PC-9 (cell line): Measurements from ENCODE around the gene AKAP13. TPM values are rescaled to one million over a fixed set of nuclear protein-coding genes. Genes with fewer than 3 reads are reported as not detected.

Experiments used
- BruUV-seq: library from RNA; stranded (reverse); fragments of 400-500 nt; replicated peaks from 2 replicates; lab custom pipeline; 2021; lab: Mats Ljungman, UMichigan
- CTCF ChIA-PET: fragments of 300-600 bp; sonication (Branson Sonifier 250); formaldehyde crosslinking; loops from one replicate; lab custom pipeline; 2022; ENCODE audit warnings: antibody characterized with exemption; lab: Charles Lee
- POLR2A ChIA-PET: fragments of 300-600 bp; sonication (Branson Sonifier 250); formaldehyde crosslinking; loops from one replicate; lab custom pipeline; 2022; ENCODE audit warnings: antibody characterized with exemption; ENCODE audit not compliant: unreplicated experiment; lab: Charles Lee
- DNase-seq, 2 experiments: peaks; one replicate each; pipeline versions ENCODE4 v3.0.0 to v3.0.0-alpha.2; 2015 to 2022; ENCODE audit warnings: mixed read lengths in 1 of 2
- H2AFZ ChIP-seq: fragments of 200-600 bp; sonication (generic); 2 replicates; pipeline ENCODE4 v1.8.1; 2017; ENCODE audit warnings: antibody characterized with exemption
- H3F3A ChIP-seq: fragments of 200-600 bp; sonication (generic); 2 replicates; pipeline ENCODE4 v1.8.1; 2017; ENCODE audit warnings: antibody characterized with exemption, mild to moderate bottlenecking, low read depth; ENCODE audit not compliant: insufficient read depth
- H3K27ac ChIP-seq: fragments of 200-600 bp; sonication (generic); 2 replicates; pipeline ENCODE4 v1.6.1; 2016; ENCODE audit warnings: mixed run types
- H3K27me3 ChIP-seq: fragments of 200-600 bp; sonication (generic); 2 replicates; pipeline ENCODE4 v1.6.1; 2016; ENCODE audit warnings: low read depth, mixed run types; ENCODE audit not compliant: insufficient read depth
- H3K36me3 ChIP-seq: fragments of 200-600 bp; sonication (generic); 2 replicates; pipeline ENCODE4 v1.6.1; 2016; ENCODE audit warnings: low read depth, mixed run types
- H3K4me1 ChIP-seq: fragments of 200-600 bp; sonication (generic); replicated peaks from 2 replicates; pipeline ENCODE4 v1.6.1; 2016; ENCODE audit warnings: mixed run types; ENCODE audit not compliant: insufficient read depth
- H3K4me2 ChIP-seq: fragments of 200-600 bp; sonication (generic); 2 replicates; pipeline ENCODE4 v1.6.1; 2017; ENCODE audit warnings: mixed run types
- H3K4me3 ChIP-seq: fragments of 200-600 bp; sonication (generic); 2 replicates; pipeline ENCODE4 v1.6.1; 2016; ENCODE audit warnings: mixed run types
- H3K79me2 ChIP-seq: fragments of 200-600 bp; sonication (generic); 2 replicates; pipeline ENCODE4 v1.6.1; 2017; ENCODE audit warnings: low read depth, mixed run types
- H3K9me2 ChIP-seq: fragments of 200-600 bp; sonication (generic); 2 replicates; pipeline ENCODE4 v1.8.1; 2017; ENCODE audit warnings: mild to moderate bottlenecking; ENCODE audit not compliant: insufficient read depth
- H3K9me3 ChIP-seq: fragments of 200-600 bp; sonication (generic); 2 replicates; pipeline ENCODE4 v1.8.1; 2016; ENCODE audit warnings: low read depth; ENCODE audit not compliant: insufficient read depth
- H4K20me1 ChIP-seq: fragments of 200-600 bp; sonication (generic); 2 replicates; pipeline ENCODE4 v1.8.1; 2017; ENCODE audit not compliant: insufficient read depth
- EZH2 ChIP-seq: fragments of 200-600 bp; sonication (generic); IDR thresholded peaks from 2 replicates; pipeline ENCODE4 v1.8.0; 2017; ENCODE audit warnings: antibody characterized with exemption, low read depth
- intact Hi-C: fragments of 100-400 bp; cut with micrococcal nuclease; formaldehyde crosslinking; loops from one replicate; pipeline ENCODE4 v1.10.0; 2022; ENCODE audit not compliant: unreplicated experiment
- total RNA-seq: library from RNA; stranded (reverse); gene quantifications from 2 replicates; pipeline ENCODE4 v1.2.3, GENCODE V29; 2021
- TF ChIP-seq, protein P1 (sequence below): fragments of 200-600 bp; sonication (generic); conservative IDR thresholded peaks from 2 replicates; pipeline ENCODE4 v1.6.1; 2017; ENCODE audit warnings: mixed run types, antibody characterized with exemption, mild to moderate bottlenecking, moderate library complexity

AKAP13 gene
- total RNA-seq, 1 experiment from 2014 or later = 82.5 TPM

DNA sequence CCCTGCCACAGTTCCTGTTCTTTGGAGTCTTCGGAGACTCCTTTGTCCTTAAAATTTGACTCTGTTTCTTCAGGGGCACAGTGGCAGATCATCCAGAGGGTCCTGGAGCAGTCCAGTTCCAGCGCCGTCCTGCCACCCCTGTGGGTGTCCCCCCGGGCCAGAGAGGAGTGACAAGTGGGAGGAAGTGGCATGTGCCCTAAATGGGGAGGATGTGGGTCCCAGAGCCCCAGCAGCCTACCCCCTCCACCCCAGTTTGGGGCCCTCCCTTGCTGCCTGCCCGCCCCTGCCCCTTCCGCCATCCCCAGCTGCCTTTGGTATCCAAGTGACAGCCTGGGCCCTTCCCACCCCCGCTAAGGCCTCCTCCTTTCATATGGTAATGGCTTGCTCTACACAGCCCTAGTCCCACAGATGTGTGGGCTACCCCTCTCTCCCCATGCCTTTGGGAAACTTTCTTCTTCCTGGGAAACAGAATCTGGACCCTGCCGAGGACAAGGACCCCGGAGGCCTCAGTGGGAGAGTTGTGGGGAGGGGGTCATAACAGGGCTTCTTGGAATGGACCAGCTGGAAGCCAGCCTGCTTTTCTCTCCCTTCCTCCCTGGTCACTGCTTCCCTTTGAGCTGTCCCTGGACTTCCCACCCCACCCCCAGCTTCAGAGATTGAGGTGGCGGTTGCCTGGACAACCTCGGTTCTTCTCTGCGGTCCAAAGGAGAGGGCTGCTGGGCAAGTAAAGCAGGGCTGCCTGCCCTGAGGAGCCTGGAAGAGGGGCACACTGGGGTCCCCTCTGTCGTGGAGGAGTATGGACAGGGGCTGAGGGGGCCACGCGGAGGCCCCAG lies 371.1 kb downstream of the AKAP13 start:
- H3K36me3 ChIP-seq = no peaks in the 10 kb centered on the region
- no peaks in the 10 kb centered on the region for H3F3A ChIP-seq
- no peaks in the 10 kb centered on the region for H3K9me2 ChIP-seq
- intact Hi-C loops = no loop called here
- no peaks in the 10 kb centered on the region for H3K27me3 ChIP-seq
- ChIA-PET CTCF (no interaction called here), POLR2A (no interaction called here)
- DNase-seq = no peak
- BruUV-seq = no TSS peak
- no peak overlapping the region for H3K27ac ChIP-seq
- no peak overlapping the region for H3K4me2 ChIP-seq
- H2AFZ ChIP-seq = no peak overlapping the region
- H3K79me2 ChIP-seq = no peaks in the 10 kb centered on the region
- no peak overlapping the region for H3K4me3 ChIP-seq
- H4K20me1 ChIP-seq = no peaks in the 10 kb centered on the region
- H3K9me3 ChIP-seq = no peaks in the 10 kb centered on the region
- TF ChIP-seq, protein P1, sequence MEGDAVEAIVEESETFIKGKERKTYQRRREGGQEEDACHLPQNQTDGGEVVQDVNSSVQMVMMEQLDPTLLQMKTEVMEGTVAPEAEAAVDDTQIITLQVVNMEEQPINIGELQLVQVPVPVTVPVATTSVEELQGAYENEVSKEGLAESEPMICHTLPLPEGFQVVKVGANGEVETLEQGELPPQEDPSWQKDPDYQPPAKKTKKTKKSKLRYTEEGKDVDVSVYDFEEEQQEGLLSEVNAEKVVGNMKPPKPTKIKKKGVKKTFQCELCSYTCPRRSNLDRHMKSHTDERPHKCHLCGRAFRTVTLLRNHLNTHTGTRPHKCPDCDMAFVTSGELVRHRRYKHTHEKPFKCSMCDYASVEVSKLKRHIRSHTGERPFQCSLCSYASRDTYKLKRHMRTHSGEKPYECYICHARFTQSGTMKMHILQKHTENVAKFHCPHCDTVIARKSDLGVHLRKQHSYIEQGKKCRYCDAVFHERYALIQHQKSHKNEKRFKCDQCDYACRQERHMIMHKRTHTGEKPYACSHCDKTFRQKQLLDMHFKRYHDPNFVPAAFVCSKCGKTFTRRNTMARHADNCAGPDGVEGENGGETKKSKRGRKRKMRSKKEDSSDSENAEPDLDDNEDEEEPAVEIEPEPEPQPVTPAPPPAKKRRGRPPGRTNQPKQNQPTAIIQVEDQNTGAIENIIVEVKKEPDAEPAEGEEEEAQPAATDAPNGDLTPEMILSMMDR = no peak
- TF ChIP-seq EZH2 = no peak
- no peaks in the 10 kb centered on the region for H3K4me1 ChIP-seq

DNA sequence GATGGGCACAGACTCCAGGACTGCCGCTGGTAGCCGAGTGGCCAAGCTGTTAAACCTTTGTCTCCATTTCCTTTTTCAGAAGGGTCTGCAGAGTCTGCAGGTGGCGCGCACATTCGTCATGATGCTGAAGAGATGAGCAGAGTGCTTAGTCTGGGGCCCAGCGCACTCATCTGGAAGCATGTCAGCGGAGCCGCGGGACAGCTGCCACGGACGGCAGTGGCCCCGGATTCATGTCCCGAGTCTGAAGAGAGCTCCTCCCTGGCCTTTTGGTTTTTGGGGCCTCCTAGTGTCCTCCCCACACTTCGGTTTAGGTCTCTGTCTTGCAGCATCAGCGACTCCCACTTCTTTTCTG lies 371.7 kb downstream of the AKAP13 start:
- no peak overlapping the region for H3K4me2 ChIP-seq
- H3K9me2 ChIP-seq = no peaks in the 10 kb centered on the region
- no peak overlapping the region for H2AFZ ChIP-seq
- H3K4me3 ChIP-seq = no peak overlapping the region
- H3K27me3 ChIP-seq = no peaks in the 10 kb centered on the region
- TF ChIP-seq, protein P1 = no peak
- no peak for TF ChIP-seq EZH2
- no peaks in the 10 kb centered on the region for H4K20me1 ChIP-seq
- H3K27ac ChIP-seq = no peak overlapping the region
- H3K9me3 ChIP-seq = no peaks in the 10 kb centered on the region
- intact Hi-C loops = no loop called here
- H3K36me3 ChIP-seq = no peaks in the 10 kb centered on the region
- BruUV-seq = no TSS peak
- no peaks in the 10 kb centered on the region for H3K4me1 ChIP-seq
- POLR2A ChIA-PET = no interaction called here
- CTCF ChIA-PET = interaction anchor here (0.6 kb wide), 1 partner anchor 49 kb away, joined by 3 read pairs; no protein-coding TSS in a partner anchor
- no peak for DNase-seq
- H3F3A ChIP-seq = no peaks in the 10 kb centered on the region
- no peaks in the 10 kb centered on the region for H3K79me2 ChIP-seq

- ChIA-PET POLR2A (no interaction called here), CTCF (interaction anchor here (0.5 to 0.6 kb wide), 2 partner anchors 12 to 49 kb away, joined by 3 read pairs; no protein-coding TSS in a partner anchor)
- H3F3A ChIP-seq = no peaks in the 10 kb centered on the region
- no peaks in the 10 kb centered on the region for H3K79me2 ChIP-seq
- TF ChIP-seq EZH2 = no peak
- TF ChIP-seq, protein P1 = no peak
- H3K4me1 ChIP-seq = no peaks in the 10 kb centered on the region
- peak in 1 of 2 experiments; percentile 48 for DNase-seq
- no peaks in the 10 kb centered on the region for H3K27me3 ChIP-seq
- H3K9me2 ChIP-seq = no peaks in the 10 kb centered on the region
- no peaks in the 10 kb centered on the region for H3K36me3 ChIP-seq
- no peaks in the 10 kb centered on the region for H4K20me1 ChIP-seq
- BruUV-seq = no TSS peak
- no peak overlapping the region for H3K4me2 ChIP-seq
- no peak overlapping the region for H3K4me3 ChIP-seq
- H2AFZ ChIP-seq = no peak overlapping the region
- intact Hi-C loops = no loop called here
- no peak overlapping the region for H3K27ac ChIP-seq
- no peaks in the 10 kb centered on the region for H3K9me3 ChIP-seq
Measured at GRCh38 chr15:85752491-85752961, 372.1 kb downstream of the AKAP13 start.
